Panc1 (cell line): Measurements from ENCODE around the gene IL17B. TPM values are rescaled to one million over a fixed set of nuclear protein-coding genes. Genes with fewer than 3 reads are reported as not detected.

ENCODE experiments used
- ATAC-seq: fragments of 200-7000 bp; cut with Tn5 transposase; 2 replicates; pipeline ENCODE4 v1.9.1; 2020; ENCODE audit warnings: mild to moderate bottlenecking, moderate library complexity
- BruUV-seq: library from RNA; stranded (reverse); fragments of 400-500 nt; replicated peaks from 2 replicates; lab custom pipeline; 2021; lab: Mats Ljungman, UMichigan
- CTCF ChIA-PET: fragments of 300-600 bp; sonication (Branson Sonifier 250); formaldehyde crosslinking; loops from one replicate; lab custom pipeline; 2022; ENCODE audit warnings: antibody characterized with exemption; lab: Charles Lee
- POLR2A ChIA-PET: fragments of 300-600 bp; sonication (Branson Sonifier 250); formaldehyde crosslinking; loops from one replicate; lab custom pipeline; 2022; ENCODE audit warnings: antibody characterized with exemption; lab: Charles Lee
- DNase-seq: peaks from one replicate; pipeline ENCODE4 v3.0.0-alpha.2; 2010; ENCODE audit warnings: low read depth, low spot score
- H3K27ac ChIP-seq: 2 replicates; pipeline ENCODE4 v1.5.1; 2011; ENCODE audit warnings: mild to moderate bottlenecking, low read length, inconsistent platforms
- H3K27me3 ChIP-seq: fragments of 200-500 bp; sonication (Bioruptor generic); 2 replicates; pipeline ENCODE4 v1.6.0; 2014; ENCODE audit warnings: low read length, inconsistent platforms; ENCODE audit not compliant: control insufficient read depth, insufficient read depth
- H3K36me3 ChIP-seq: fragments of 200-500 bp; sonication (Bioruptor generic); 2 replicates; pipeline ENCODE4 v1.5.1; 2014; ENCODE audit warnings: inconsistent platforms, mild to moderate bottlenecking, low read length, moderate library complexity; ENCODE audit not compliant: control insufficient read depth, insufficient read depth
- H3K4me1 ChIP-seq: 2 replicates; pipeline ENCODE4 v1.5.1; 2011; ENCODE audit warnings: inconsistent platforms, mild to moderate bottlenecking, low read length, moderate library complexity; ENCODE audit not compliant: control insufficient read depth, insufficient read depth
- H3K4me3 ChIP-seq, 2 experiments: 2 replicates each; pipeline ENCODE4 v1.5.1; 2011 to 2012; ENCODE audit warnings: low read depth in 2 of 2, low read length in 2 of 2, mild to moderate bottlenecking in 2 of 2, inconsistent platforms in 1 of 2, moderate library complexity in 1 of 2
- H3K9me3 ChIP-seq: fragments of 200-500 bp; sonication (Bioruptor generic); 2 replicates; pipeline ENCODE4 v1.5.1; 2014; ENCODE audit warnings: low read depth, mild to moderate bottlenecking, inconsistent platforms, low read length, moderate library complexity; ENCODE audit not compliant: control insufficient read depth, insufficient read depth
- POLR2AphosphoS5 ChIP-seq: IDR thresholded peaks from 2 replicates; pipeline ENCODE4 v1.6.1; 2012; ENCODE audit warnings: mild to moderate bottlenecking, low read depth, low read length, moderate library complexity
- SIN3A ChIP-seq: IDR thresholded peaks from 2 replicates; pipeline ENCODE4 v1.6.1; 2012; ENCODE audit warnings: low read depth, mild to moderate bottlenecking, low read length, moderate library complexity, borderline replicate concordance; ENCODE audit not compliant: insufficient read depth
- TCF7L2 ChIP-seq: IDR thresholded peaks from 2 replicates; pipeline ENCODE4 v1.6.1; 2011; ENCODE audit warnings: mild to moderate bottlenecking, low read depth, low read length, inconsistent platforms
- in situ Hi-C: cut with HindIII; loops from 2 replicates; pipeline ENCODE4 v1.10.0; 2016; ENCODE audit warnings: low sequenced_read_pairs, low pct_unique_long_range_greater_than_20kb
- intact Hi-C: fragments of 100-400 bp; cut with micrococcal nuclease; formaldehyde crosslinking; loops from one replicate; pipeline ENCODE4 v1.10.0; 2022; ENCODE audit not compliant: unreplicated experiment
- total RNA-seq: library from RNA; stranded (reverse); gene quantifications from one replicate; pipeline ENCODE4 v1.2.1, GENCODE V29; 2021; ENCODE audit not compliant: unreplicated experiment
- TF ChIP-seq, protein P1 (sequence below): fragments of 450-650 bp; IDR thresholded peaks from 2 replicates; pipeline ENCODE4 v1.5.1; 2017; ENCODE audit warnings: mild to moderate bottlenecking
- TF ChIP-seq, protein P2 (sequence below), 2 experiments: IDR thresholded peaks; 2 replicates each; pipeline ENCODE4 v1.6.1; 2011 to 2012; ENCODE audit warnings: low read depth in 2 of 2, control low read depth in 1 of 2, low read length in 1 of 2, mild to moderate bottlenecking in 1 of 2, moderate library complexity in 1 of 2; ENCODE audit not compliant: insufficient read depth in 1 of 2

The IL17B gene
- total RNA-seq, 1 experiment from 2014 or later = not detected

DNA sequence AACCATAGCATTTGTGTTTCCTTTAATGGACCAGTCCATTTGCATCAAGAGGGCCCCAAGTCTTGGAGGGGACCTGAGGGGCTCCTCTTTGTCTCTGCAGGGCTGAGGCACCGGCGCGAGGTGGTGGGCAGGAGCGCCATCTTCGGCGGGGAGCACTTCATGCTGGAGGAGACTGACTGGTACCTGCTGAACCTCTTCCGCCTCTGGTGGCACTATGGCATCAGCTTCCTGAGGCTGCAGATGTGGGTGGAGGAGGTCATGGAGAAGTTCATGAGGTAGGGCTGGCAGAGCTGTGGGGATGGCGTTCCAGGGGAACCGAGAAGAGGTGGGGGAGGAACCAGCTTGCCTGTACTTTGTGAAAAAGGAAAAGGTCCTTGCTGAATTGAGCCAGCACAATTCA lies 15.2 kb downstream of the IL17B start:
- Histone ChIP-seq H3K4me1 (no peaks in the 10 kb centered on the region), H3K36me3 (no peaks in the 10 kb centered on the region), H3K27ac (no peak overlapping the region), H3K27me3 (no peaks in the 10 kb centered on the region), H3K4me3 (no peak overlapping the region), H3K9me3 (no peaks in the 10 kb centered on the region)
- DNase-seq (no peak), ATAC-seq (no peak)
- in situ Hi-C loops (no loop called here), intact Hi-C loops (no loop called here)
- no TSS peak for BruUV-seq
- CTCF ChIA-PET = no interaction called here
- TF ChIP-seq, protein P1, sequence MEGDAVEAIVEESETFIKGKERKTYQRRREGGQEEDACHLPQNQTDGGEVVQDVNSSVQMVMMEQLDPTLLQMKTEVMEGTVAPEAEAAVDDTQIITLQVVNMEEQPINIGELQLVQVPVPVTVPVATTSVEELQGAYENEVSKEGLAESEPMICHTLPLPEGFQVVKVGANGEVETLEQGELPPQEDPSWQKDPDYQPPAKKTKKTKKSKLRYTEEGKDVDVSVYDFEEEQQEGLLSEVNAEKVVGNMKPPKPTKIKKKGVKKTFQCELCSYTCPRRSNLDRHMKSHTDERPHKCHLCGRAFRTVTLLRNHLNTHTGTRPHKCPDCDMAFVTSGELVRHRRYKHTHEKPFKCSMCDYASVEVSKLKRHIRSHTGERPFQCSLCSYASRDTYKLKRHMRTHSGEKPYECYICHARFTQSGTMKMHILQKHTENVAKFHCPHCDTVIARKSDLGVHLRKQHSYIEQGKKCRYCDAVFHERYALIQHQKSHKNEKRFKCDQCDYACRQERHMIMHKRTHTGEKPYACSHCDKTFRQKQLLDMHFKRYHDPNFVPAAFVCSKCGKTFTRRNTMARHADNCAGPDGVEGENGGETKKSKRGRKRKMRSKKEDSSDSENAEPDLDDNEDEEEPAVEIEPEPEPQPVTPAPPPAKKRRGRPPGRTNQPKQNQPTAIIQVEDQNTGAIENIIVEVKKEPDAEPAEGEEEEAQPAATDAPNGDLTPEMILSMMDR = no peak
- TF ChIP-seq SIN3A = no peak
- TF ChIP-seq, protein P2, sequence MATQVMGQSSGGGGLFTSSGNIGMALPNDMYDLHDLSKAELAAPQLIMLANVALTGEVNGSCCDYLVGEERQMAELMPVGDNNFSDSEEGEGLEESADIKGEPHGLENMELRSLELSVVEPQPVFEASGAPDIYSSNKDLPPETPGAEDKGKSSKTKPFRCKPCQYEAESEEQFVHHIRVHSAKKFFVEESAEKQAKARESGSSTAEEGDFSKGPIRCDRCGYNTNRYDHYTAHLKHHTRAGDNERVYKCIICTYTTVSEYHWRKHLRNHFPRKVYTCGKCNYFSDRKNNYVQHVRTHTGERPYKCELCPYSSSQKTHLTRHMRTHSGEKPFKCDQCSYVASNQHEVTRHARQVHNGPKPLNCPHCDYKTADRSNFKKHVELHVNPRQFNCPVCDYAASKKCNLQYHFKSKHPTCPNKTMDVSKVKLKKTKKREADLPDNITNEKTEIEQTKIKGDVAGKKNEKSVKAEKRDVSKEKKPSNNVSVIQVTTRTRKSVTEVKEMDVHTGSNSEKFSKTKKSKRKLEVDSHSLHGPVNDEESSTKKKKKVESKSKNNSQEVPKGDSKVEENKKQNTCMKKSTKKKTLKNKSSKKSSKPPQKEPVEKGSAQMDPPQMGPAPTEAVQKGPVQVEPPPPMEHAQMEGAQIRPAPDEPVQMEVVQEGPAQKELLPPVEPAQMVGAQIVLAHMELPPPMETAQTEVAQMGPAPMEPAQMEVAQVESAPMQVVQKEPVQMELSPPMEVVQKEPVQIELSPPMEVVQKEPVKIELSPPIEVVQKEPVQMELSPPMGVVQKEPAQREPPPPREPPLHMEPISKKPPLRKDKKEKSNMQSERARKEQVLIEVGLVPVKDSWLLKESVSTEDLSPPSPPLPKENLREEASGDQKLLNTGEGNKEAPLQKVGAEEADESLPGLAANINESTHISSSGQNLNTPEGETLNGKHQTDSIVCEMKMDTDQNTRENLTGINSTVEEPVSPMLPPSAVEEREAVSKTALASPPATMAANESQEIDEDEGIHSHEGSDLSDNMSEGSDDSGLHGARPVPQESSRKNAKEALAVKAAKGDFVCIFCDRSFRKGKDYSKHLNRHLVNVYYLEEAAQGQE (IDR thresholded peaks at IDR 0.05; ENCODE audit: insufficient read depth in 1 of 2, low read depth in 2 of 2, low read length in 1 of 2) = no peak
- no peak for TF ChIP-seq TCF7L2
- TF ChIP-seq POLR2AphosphoS5 = no peak
- POLR2A ChIA-PET = no interaction called here

DNA sequence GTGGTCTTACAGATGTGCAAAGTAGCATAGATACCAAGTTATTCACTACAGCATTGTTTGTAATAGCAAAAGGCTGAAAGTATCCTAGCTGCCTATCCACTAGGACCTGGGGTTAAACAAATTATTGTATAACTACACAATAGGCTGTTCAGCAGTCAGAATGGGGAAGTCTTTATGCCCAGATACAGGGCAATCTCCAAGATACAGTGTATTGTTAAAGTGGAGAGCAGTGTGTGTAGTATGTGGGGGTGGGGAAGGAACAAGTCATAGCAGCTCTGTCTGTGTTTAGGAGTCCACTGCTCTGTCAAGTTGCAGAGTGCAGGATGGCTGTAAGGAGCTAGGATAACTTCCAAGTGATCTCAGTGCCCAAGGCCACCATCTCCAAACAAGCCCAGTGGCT lies 15.7 kb downstream of the IL17B start:
- no peak overlapping the region for H3K4me3 ChIP-seq
- in situ Hi-C loops (no loop called here), intact Hi-C loops (no loop called here)
- POLR2A ChIA-PET = no interaction called here
- no TSS peak for BruUV-seq
- peaks cover 6% of the 10 kb centered on the region for H3K4me1 ChIP-seq
- no peak overlapping the region for H3K27ac ChIP-seq
- no peaks in the 10 kb centered on the region for H3K9me3 ChIP-seq
- ATAC-seq = no peak
- no peaks in the 10 kb centered on the region for H3K36me3 ChIP-seq
- H3K27me3 ChIP-seq = no peaks in the 10 kb centered on the region
- DNase-seq = no peak
- CTCF ChIA-PET = no interaction called here
- TF ChIP-seq, protein P2 (IDR thresholded peaks at IDR 0.05; ENCODE audit: insufficient read depth in 1 of 2, low read depth in 2 of 2, low read length in 1 of 2) = no peak
- TF ChIP-seq TCF7L2 (no peak), POLR2AphosphoS5 (no peak), SIN3A (no peak)
- TF ChIP-seq, protein P1 = no peak
